Measurements from ENCODE around the gene ZNF581.

ZNF581 gene

DNA sequence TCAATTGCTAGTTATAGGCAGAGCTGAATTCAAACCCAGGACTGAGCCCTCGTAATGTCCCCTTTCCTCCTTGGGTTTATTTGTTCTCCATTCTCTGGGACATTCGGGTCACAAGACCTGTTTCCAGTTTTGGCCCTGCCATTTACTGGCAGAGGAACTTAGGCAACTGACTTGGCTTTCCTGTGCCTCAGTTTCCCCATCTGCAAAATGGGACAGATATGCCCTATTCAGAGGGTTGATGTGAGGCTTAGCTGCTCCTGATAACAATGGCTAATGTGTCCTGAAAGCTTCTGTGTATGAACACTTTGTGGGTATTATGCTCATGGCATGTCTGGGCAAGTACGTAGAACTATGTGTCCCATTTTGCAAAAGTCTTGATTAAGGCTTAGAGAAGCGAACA lies 42.4 kb upstream of the ZNF581 start:
- H3K27ac ChIP-seq (ENCODE audit: extremely low read depth, low read depth, low read length) = peak overlapping the region; percentile 66
- POLR2A ChIA-PET = interaction anchor here (0.5 to 3.8 kb wide), 4 partner anchors 25 to 341 kb away, joined by 3 to 34 read pairs (median 10); partner anchors contain the start of genes KMT5C, ZNF628 and ZNF784

More for the DNA sequence above, 42.4 kb upstream of the ZNF581 start:
- CTCF ChIA-PET = interaction anchor here (0.9 to 2.9 kb wide), 2 partner anchors 97 to 134 kb away, joined by 3 to 8 read pairs; no protein-coding TSS in a partner anchor
- H3K4me1 ChIP-seq (ENCODE audit: control insufficient read depth, insufficient read depth, low read length) = peaks cover 3% of the 10 kb centered on the region; the same call in 1 of the 2 replicates
- H3K9me3 ChIP-seq (ENCODE audit: control insufficient read depth, insufficient read depth, low read depth, low read length) = no peaks in the 10 kb centered on the region
- peaks cover 10 to 13% of the 10 kb centered on the region in 2 experiments; a peak in 2 of 3 replicates for H3K36me3 ChIP-seq (ENCODE audit: control insufficient read depth in 2 of 2, insufficient read depth in 1 of 2, low read length in 2 of 2)
- TF ChIP-seq, protein P1, sequence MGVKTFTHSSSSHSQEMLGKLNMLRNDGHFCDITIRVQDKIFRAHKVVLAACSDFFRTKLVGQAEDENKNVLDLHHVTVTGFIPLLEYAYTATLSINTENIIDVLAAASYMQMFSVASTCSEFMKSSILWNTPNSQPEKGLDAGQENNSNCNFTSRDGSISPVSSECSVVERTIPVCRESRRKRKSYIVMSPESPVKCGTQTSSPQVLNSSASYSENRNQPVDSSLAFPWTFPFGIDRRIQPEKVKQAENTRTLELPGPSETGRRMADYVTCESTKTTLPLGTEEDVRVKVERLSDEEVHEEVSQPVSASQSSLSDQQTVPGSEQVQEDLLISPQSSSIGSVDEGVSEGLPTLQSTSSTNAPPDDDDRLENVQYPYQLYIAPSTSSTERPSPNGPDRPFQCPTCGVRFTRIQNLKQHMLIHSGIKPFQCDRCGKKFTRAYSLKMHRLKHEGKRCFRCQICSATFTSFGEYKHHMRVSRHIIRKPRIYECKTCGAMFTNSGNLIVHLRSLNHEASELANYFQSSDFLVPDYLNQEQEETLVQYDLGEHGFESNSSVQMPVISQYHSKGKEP (tag by site-specific recombination; IDR thresholded peaks at IDR 0.05) = no peak
- TF ChIP-seq ZNF558 (tag by site-specific recombination; IDR thresholded peaks at IDR 0.05) = no peak
- TF ChIP-seq, protein P2, sequence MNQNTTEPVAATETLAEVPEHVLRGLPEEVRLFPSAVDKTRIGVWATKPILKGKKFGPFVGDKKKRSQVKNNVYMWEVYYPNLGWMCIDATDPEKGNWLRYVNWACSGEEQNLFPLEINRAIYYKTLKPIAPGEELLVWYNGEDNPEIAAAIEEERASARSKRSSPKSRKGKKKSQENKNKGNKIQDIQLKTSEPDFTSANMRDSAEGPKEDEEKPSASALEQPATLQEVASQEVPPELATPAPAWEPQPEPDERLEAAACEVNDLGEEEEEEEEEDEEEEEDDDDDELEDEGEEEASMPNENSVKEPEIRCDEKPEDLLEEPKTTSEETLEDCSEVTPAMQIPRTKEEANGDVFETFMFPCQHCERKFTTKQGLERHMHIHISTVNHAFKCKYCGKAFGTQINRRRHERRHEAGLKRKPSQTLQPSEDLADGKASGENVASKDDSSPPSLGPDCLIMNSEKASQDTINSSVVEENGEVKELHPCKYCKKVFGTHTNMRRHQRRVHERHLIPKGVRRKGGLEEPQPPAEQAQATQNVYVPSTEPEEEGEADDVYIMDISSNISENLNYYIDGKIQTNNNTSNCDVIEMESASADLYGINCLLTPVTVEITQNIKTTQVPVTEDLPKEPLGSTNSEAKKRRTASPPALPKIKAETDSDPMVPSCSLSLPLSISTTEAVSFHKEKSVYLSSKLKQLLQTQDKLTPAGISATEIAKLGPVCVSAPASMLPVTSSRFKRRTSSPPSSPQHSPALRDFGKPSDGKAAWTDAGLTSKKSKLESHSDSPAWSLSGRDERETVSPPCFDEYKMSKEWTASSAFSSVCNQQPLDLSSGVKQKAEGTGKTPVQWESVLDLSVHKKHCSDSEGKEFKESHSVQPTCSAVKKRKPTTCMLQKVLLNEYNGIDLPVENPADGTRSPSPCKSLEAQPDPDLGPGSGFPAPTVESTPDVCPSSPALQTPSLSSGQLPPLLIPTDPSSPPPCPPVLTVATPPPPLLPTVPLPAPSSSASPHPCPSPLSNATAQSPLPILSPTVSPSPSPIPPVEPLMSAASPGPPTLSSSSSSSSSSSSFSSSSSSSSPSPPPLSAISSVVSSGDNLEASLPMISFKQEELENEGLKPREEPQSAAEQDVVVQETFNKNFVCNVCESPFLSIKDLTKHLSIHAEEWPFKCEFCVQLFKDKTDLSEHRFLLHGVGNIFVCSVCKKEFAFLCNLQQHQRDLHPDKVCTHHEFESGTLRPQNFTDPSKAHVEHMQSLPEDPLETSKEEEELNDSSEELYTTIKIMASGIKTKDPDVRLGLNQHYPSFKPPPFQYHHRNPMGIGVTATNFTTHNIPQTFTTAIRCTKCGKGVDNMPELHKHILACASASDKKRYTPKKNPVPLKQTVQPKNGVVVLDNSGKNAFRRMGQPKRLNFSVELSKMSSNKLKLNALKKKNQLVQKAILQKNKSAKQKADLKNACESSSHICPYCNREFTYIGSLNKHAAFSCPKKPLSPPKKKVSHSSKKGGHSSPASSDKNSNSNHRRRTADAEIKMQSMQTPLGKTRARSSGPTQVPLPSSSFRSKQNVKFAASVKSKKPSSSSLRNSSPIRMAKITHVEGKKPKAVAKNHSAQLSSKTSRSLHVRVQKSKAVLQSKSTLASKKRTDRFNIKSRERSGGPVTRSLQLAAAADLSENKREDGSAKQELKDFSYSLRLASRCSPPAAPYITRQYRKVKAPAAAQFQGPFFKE (tag by site-specific recombination; IDR thresholded peaks at IDR 0.05; ENCODE audit: borderline replicate concordance) = no peak
- no peak for TF ChIP-seq ZNF391 (tag by site-specific recombination; IDR thresholded peaks at IDR 0.05; ENCODE audit: borderline replicate concordance, low read depth)
- TF ChIP-seq ZNF624 (tag by site-specific recombination; IDR thresholded peaks at IDR 0.05) = no peak
- no peak for TF ChIP-seq ZNF311 (tag by site-specific recombination; IDR thresholded peaks at IDR 0.05; ENCODE audit: borderline replicate concordance)
- TF ChIP-seq, protein P3, sequence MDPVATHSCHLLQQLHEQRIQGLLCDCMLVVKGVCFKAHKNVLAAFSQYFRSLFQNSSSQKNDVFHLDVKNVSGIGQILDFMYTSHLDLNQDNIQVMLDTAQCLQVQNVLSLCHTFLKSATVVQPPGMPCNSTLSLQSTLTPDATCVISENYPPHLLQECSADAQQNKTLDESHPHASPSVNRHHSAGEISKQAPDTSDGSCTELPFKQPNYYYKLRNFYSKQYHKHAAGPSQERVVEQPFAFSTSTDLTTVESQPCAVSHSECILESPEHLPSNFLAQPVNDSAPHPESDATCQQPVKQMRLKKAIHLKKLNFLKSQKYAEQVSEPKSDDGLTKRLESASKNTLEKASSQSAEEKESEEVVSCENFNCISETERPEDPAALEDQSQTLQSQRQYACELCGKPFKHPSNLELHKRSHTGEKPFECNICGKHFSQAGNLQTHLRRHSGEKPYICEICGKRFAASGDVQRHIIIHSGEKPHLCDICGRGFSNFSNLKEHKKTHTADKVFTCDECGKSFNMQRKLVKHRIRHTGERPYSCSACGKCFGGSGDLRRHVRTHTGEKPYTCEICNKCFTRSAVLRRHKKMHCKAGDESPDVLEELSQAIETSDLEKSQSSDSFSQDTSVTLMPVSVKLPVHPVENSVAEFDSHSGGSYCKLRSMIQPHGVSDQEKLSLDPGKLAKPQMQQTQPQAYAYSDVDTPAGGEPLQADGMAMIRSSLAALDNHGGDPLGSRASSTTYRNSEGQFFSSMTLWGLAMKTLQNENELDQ (tag by site-specific recombination; IDR thresholded peaks at IDR 0.05; ENCODE audit: low read depth) = no peak
- no peak for TF ChIP-seq PRDM1 (tag by site-specific recombination; IDR thresholded peaks at IDR 0.05)
- TF ChIP-seq, protein P4, sequence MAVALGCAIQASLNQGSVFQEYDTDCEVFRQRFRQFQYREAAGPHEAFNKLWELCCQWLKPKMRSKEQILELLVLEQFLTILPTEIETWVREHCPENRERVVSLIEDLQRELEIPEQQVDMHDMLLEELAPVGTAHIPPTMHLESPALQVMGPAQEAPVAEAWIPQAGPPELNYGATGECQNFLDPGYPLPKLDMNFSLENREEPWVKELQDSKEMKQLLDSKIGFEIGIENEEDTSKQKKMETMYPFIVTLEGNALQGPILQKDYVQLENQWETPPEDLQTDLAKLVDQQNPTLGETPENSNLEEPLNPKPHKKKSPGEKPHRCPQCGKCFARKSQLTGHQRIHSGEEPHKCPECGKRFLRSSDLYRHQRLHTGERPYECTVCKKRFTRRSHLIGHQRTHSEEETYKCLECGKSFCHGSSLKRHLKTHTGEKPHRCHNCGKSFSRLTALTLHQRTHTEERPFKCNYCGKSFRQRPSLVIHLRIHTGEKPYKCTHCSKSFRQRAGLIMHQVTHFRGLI (tag by site-specific recombination; IDR thresholded peaks at IDR 0.05) = no peak
- TF ChIP-seq, protein P5, sequence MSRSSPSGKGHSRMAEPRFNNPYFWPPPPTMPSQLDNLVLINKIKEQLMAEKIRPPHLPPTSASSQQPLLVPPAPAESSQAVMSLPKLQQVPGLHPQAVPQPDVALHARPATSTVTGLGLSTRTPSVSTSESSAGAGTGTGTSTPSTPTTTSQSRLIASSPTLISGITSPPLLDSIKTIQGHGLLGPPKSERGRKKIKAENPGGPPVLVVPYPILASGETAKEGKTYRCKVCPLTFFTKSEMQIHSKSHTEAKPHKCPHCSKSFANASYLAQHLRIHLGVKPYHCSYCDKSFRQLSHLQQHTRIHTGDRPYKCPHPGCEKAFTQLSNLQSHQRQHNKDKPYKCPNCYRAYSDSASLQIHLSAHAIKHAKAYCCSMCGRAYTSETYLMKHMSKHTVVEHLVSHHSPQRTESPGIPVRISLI (tag by site-specific recombination; IDR thresholded peaks at IDR 0.05) = no peak
- TF ChIP-seq ZNF549 (tag by site-specific recombination; IDR thresholded peaks at IDR 0.05) = no peak
- no peak for TF ChIP-seq KLF7 (tag by site-specific recombination; IDR thresholded peaks at IDR 0.05; ENCODE audit: borderline replicate concordance)
- TF ChIP-seq ZNF23 (tag by site-specific recombination; IDR thresholded peaks at IDR 0.05; ENCODE audit: borderline replicate concordance) = no peak
- no peak for TF ChIP-seq MEIS1 (CRISPR knock-in tag; IDR thresholded peaks at IDR 0.05; ENCODE audit: borderline replicate concordance)
- TF ChIP-seq OVOL3 (tag by site-specific recombination; IDR thresholded peaks at IDR 0.05) = no peak
- peak overlapping the region; percentile 97 for H3K4me3 ChIP-seq (ENCODE audit: low read depth, low read length)
